GM12874 (cell line): ENCODE results near the gene LIMCH1.

Experiments used
- CTCF ChIP-seq: IDR thresholded peaks from 2 replicates; pipeline ENCODE4 v1.5.1; 2011; ENCODE audit warnings: low read depth, mild to moderate bottlenecking, control low read depth, low read length, moderate library complexity; ENCODE audit not compliant: insufficient read depth

LIMCH1 gene

GRCh38 chr4:41541687-41542094, 3.7 kb downstream of the LIMCH1 start:
- no peak for TF ChIP-seq CTCF

GRCh38 chr4:41542526-41543275, 4.7 kb downstream of the LIMCH1 start:
- no peak for TF ChIP-seq CTCF

- no peak for TF ChIP-seq CTCF
These were observed 7.3 kb downstream of the LIMCH1 start for GRCh38 chr4:41545238-41545637.

- no peak for TF ChIP-seq CTCF
These were observed 8.7 kb downstream of the LIMCH1 start for GRCh38 chr4:41546638-41547037.

- no peak for TF ChIP-seq CTCF
These were observed 10.4 kb downstream of the LIMCH1 start for GRCh38 chr4:41548305-41548880.

GRCh38 chr4:41549478-41549877, 11.5 kb downstream of the LIMCH1 start:
- no peak for TF ChIP-seq CTCF

GRCh38 chr4:41550308-41550707, 12.4 kb downstream of the LIMCH1 start:
- no peak for TF ChIP-seq CTCF
